WI38 (cell line): ENCODE results near the gene NUDT2.
"Not testable (repeated sequence)": the region's sequence is repeated elsewhere in the genome, so short reads cannot be mapped to it uniquely, and the experiment has no call there.

Experiments
- H3K4me3 ChIP-seq: 2 replicates; pipeline ENCODE4 v1.5.1; 2011; ENCODE audit warnings: low read depth, mild to moderate bottlenecking, control low read depth, low read length
- TF ChIP-seq, protein P1 (sequence below): IDR thresholded peaks from 2 replicates; pipeline ENCODE4 v1.5.1; 2012; ENCODE audit warnings: low read depth, mild to moderate bottlenecking, control low read depth, low read length

The NUDT2 gene

DNA sequence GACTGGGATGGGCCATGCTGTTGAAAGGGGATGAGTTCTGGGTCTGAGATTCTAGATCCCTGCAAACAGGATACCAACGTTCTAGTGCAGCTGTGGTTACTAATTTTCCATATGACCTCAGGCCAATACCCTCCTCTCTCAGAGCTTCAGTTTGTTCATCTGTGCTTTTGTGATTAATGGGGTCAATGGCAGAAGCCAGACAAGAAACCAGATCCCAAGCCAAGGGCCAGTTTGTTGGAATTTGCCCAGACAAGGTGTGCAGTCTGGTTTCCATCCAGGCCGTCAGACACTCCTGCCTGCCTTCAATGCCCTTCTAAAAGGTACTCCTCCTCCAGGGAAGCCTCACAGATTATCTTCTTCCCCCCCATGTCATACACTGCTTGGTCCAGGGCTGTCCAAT is 35.9 kb downstream of the NUDT2 start:
- TF ChIP-seq, protein P1, sequence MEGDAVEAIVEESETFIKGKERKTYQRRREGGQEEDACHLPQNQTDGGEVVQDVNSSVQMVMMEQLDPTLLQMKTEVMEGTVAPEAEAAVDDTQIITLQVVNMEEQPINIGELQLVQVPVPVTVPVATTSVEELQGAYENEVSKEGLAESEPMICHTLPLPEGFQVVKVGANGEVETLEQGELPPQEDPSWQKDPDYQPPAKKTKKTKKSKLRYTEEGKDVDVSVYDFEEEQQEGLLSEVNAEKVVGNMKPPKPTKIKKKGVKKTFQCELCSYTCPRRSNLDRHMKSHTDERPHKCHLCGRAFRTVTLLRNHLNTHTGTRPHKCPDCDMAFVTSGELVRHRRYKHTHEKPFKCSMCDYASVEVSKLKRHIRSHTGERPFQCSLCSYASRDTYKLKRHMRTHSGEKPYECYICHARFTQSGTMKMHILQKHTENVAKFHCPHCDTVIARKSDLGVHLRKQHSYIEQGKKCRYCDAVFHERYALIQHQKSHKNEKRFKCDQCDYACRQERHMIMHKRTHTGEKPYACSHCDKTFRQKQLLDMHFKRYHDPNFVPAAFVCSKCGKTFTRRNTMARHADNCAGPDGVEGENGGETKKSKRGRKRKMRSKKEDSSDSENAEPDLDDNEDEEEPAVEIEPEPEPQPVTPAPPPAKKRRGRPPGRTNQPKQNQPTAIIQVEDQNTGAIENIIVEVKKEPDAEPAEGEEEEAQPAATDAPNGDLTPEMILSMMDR = no peak
- no peak overlapping the region for H3K4me3 ChIP-seq

DNA sequence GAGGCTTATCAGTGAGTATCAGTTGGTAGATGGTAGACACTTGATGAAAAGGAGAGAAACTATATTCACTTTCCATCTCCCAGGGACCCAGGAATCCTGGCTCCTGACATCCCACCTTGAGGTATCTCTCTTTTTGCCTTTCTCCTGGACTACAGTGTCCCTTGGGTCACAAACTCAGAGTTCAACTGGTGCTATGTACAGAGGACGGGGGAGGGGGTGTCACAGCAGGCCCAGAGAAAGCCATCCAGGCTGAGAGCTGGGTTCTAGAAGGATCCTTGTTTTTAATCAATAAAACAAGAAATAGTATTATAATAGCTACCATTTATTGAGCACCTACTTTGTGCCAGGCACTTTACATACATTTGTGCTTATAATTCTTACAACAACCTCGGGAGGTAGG is 37.0 kb downstream of the NUDT2 start:
- TF ChIP-seq, protein P1 = no peak
- H3K4me3 ChIP-seq = no peak overlapping the region

DNA sequence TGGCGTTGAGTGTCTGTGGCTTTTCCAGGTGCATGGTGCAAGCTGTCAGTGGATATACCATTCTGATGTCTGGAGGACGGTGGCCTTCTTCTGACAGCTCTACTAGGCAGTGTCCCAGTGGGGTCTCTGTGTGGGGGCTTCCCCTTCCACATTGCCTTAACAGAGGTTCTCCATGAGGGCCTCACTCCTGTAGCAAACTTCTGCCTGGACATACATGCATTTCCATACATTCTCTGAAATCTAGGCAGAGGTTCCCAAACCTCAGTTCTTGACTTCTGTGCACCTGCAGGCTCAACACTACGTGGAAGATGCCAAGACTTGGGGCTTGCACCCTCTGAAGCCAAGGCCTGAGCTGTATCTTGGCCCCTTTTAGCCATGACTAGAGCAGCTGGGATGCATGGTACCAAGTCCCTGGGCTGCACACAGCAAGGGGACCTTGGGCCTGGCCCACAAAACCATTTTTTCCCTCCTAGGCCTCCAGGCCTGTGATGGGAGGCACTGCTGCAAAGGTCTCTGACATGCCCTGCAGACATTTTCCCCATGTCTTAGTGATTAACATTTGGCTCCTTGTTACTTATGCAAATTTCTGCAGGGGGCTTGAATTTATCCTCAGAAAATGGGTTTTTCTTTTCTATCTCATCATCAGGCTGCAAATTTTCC is 38.5 kb downstream of the NUDT2 start:
- H3K4me3 ChIP-seq = not testable (repeated sequence)

DNA sequence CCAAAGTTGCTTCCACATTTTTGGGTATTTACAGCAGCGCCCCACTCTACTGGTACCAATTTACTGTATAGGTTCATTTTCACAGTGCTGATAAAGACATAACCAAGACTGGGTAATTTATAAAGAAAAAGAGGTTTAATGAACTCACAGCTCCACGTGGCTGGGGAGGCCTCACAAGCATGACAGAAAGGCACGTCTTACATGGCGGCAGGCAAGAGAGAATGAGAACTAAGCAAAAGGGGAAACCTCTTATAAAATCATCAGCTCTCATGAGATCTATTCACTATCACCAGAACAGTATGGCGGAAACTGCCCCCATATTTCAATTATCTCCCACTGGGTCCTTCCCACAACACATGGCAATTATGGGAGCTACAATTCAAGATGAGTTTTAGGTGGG is 39.4 kb downstream of the NUDT2 start:
- H3K4me3 ChIP-seq = not testable (repeated sequence)

DNA sequence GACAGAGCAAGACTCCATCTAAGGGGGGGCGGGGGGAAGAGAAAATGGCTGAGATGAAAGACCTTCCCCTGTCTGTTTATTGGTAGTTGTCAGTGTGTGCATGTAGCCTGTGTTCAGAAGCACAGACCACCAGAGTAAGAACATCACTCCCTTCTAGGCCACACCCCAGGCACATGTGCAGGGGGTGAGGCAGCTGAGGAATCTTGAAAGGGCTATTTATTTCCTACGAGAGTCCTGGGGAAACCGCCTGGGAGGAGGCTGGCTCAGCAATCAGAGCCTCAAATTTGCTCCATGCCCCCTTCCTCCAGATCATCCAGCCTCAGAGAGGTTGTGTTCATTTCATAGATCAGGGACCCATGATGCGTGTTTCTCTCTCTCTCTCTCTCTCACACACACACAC is 40.3 kb downstream of the NUDT2 start:
- no peak overlapping the region for H3K4me3 ChIP-seq
- TF ChIP-seq, protein P1 = no peak

DNA sequence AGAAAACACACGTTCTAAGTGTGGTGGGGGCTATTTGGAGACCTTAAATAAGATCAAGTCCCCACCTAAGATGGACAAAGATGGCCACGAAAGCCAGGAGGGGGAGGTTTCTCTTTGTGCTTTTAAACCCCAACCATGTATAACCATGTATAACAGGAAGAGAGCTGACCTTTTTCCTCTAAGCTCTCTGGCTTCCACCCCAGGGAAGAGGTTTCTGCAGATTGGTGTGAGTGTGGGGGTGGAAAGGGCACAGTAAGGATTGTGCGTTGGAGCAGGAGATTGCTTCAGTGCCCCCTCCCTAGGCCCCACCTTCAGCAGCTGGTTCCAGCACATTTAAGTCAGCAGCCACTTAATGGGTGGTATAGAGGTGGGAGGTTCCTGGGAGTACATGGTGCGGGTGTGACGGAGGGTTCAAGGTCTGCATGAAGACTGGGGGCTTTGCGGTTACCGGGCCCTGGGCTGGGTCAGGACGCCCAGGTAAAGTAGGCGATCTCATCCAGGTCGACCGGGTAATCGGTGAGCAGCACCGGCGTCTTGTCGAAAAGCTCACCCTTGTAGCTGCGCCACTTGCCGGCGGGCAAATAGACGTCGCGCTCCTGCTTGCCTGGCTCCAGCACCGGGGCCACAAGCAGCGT is 41.1 kb downstream of the NUDT2 start:
- TF ChIP-seq, protein P1 = no peak
- H3K4me3 ChIP-seq = no peak overlapping the region; the same call in 1 of the 2 replicates

DNA sequence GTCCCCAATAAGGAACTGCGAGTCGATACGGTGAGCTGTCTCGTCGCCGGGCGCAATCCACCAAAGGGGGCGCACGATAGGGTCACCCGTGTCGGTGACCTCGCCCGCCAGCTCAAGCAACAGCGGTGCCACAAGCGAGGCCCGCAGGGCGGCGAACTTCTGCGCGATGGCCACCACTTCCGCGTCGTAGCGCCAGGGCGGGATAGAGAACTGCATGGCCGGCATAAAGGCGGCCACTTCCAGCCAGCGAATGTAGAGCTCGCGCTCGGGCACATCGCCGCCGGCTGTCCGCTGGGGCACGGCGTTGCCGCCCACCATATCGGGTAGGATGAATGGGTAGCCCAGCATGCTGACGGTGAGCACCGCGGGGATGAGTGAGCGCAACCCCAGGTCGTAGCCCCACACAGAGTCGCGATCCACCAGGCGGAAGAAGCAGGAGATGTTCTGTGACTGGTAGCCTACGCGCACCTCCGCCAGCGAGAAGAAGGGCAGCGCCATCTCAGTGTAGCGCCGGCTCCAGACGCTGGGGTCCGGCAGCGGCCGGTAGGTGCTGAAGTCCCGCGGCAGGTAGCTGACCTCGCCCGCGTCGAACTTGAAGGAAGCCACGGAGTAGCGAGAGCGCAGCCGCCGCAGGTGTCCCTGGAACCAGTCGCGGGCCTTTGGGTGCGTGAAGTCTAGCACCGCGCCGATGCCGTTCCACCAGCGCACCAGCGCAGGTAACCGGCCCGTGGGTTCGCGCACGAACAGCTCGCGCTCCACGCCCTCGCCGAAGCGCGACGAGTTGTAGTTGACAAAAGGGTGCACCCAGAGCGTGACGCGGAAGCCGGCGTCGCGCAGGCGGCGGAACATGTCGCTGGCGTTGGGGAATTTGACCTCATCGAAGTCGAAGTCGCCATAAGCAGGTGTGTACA is 41.9 kb downstream of the NUDT2 start:
- peak overlapping the region; percentile 40 for H3K4me3 ChIP-seq
- TF ChIP-seq, protein P1 = no peak

DNA sequence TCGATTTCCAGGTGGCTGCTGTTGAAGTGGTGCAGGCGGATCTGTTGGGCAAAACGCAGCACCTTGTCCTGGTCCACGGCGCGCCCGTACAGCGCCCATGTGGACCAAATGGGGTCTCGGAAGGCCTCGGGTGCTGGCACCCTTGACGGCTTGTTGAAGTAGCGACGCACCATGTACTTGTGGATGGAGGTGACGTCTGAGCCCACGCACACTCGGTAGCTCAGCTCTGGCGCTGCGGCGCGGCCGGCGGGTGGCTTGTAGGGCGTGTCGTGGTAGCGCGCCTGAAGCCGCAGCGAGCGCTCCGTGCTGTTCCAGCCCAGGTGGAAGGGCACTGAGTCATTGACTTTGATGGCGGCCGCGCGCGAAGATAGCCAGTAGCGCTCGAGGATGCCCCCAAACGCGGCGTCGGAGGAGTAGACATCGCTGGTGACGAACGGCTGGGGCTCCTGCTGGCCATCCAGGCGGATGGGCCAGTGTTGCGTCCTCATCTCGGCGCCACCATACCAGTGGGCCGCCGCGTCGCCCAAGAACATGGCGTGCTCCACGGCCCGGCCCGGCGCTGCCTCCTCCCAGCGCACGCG is 42.6 kb downstream of the NUDT2 start:
- TF ChIP-seq, protein P1 = no peak
- H3K4me3 ChIP-seq = no peak overlapping the region
